Lower leg skin (tissue), 4 donors: ENCODE data around the gene POLR3A. TPM values are rescaled to one million over a fixed set of nuclear protein-coding genes. Genes with fewer than 3 reads are reported as not detected.

Source experiments
- DNase-seq, 2 donors: peaks; one replicate each; pipeline ENCODE4 v3.0.0-alpha.2; 2019; ENCODE audit warnings: low spot score in 2 of 2
- H3K4me3 ChIP-seq: fragments of 200-600 bp; sonication (generic); 2 replicates; pipeline ENCODE4 v1.5.1; 2017; ENCODE audit warnings: mild to moderate bottlenecking, low read depth; ENCODE audit not compliant: poor library complexity, severe bottlenecking
- POLR2A ChIP-seq, 2 donors: fragments of 450-650 bp; IDR thresholded peaks; one replicate each; pipeline ENCODE4 v1.6.1; 2016 to 2017; ENCODE audit warnings: antibody characterized with exemption in 2 of 2, mild to moderate bottlenecking in 1 of 2, moderate library complexity in 1 of 2
- WGBS, 2 donors: methylation state at CpG; one replicate each; pipeline ENCODE4 v1.1.5; 2018; 5-methylcytosine and 5-hydroxymethylcytosine counted together
- intact Hi-C: fragments of 100-400 bp; cut with DNase I; formaldehyde crosslinking; loops from one replicate; pipeline ENCODE4 v1.15.0; 2023; ENCODE audit warnings: low total_unique reads
- total RNA-seq, 4 donors: library from RNA; depleted of rRNA; stranded (reverse); fragments of >200 nt; gene quantifications; one replicate each; pipeline ENCODE4 v1.1.0, GENCODE V29; 2016
- TF ChIP-seq, protein P1 (sequence below), 3 donors: fragments of 450-650 bp; IDR thresholded peaks; one replicate each; pipeline ENCODE4 v1.5.1; 2016; ENCODE audit warnings: antibody characterized with exemption in 3 of 3, mild to moderate bottlenecking in 3 of 3, moderate library complexity in 2 of 3

The POLR3A gene
- total RNA-seq, 4 donors from 2014 or later = 8.7 to 11.1 (median 10.9) TPM

DNA sequence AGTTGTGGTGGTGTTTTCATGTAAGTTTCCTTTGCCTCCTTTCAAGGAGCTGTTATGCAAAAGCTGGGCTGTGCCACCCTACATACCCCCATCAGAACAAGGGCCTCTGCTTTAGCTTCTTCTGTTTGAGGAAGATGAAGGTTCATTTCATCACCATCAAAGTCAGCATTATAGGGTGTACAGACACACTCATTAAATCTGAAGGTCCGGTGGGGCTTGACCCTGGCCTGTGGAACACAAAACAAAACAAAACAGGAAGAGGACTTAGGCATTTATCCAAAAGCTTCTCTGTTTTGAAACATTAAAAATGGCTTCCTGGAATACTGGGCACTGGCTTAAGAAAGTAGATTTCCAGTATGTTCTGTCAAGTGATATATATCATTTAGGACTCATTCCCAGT, 15.8 kb downstream of the POLR3A start:
- H3K4me3 ChIP-seq = no peak overlapping the region
- 63 to 86% methylated on average over 1 of the region's 1 CpG for WGBS, 2 donors
- intact Hi-C loops = no loop called here
- no peak for DNase-seq
- no peak for TF ChIP-seq POLR2A (IDR thresholded peaks at IDR 0.05)
- TF ChIP-seq, protein P1, sequence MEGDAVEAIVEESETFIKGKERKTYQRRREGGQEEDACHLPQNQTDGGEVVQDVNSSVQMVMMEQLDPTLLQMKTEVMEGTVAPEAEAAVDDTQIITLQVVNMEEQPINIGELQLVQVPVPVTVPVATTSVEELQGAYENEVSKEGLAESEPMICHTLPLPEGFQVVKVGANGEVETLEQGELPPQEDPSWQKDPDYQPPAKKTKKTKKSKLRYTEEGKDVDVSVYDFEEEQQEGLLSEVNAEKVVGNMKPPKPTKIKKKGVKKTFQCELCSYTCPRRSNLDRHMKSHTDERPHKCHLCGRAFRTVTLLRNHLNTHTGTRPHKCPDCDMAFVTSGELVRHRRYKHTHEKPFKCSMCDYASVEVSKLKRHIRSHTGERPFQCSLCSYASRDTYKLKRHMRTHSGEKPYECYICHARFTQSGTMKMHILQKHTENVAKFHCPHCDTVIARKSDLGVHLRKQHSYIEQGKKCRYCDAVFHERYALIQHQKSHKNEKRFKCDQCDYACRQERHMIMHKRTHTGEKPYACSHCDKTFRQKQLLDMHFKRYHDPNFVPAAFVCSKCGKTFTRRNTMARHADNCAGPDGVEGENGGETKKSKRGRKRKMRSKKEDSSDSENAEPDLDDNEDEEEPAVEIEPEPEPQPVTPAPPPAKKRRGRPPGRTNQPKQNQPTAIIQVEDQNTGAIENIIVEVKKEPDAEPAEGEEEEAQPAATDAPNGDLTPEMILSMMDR (IDR thresholded peaks at IDR 0.05) = no peak

DNA sequence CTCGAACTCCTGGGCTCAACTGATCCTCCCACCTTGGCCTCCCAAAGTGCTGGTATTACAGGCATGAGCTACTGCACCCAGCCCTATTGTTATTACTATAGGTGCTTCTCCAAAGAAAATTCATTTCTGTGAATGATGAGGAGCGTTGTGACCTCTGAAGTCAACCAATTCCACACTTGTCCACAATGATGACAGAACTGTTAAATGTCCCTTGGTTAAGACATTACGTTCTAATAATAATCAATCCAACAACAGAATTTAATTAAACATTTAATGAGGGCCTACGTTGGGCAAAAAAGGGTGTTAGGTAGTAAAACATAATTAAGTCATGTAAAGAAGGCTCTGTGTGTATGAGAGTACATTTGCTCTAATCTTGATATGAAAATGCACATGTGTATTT, 18.2 kb downstream of the POLR3A start:
- H3K4me3 ChIP-seq = no peak overlapping the region
- intact Hi-C loops = no loop called here
- WGBS, 2 donors = 87 to 89% methylated on average over 4 of the region's 4 CpGs
- TF ChIP-seq, protein P1 (IDR thresholded peaks at IDR 0.05) = no peak
- no peak for TF ChIP-seq POLR2A (IDR thresholded peaks at IDR 0.05)
- DNase-seq = no peak

DNA sequence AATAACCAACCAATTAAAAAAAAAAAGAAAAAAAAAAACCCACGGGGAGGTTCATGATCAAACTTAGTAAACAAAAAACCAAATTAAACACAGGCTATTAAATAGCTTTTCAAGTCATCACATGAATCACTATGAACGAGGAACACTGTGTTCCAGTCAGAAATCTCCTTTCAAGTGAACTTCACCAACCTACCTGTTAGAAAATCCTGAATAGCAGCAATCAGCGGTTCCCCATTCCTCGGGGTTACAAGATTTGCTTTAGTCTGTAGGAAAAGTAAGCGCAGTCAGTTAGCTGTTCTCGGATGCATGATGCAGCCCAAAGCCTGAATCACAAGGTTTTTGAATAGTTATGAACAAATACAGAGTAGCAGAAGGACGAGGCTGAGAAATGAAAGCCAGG, 19.0 kb downstream of the POLR3A start:
- H3K4me3 ChIP-seq = no peak overlapping the region
- 87 to 88% methylated on average over 7 of the region's 7 CpGs for WGBS, 2 donors
- DNase-seq = no peak
- TF ChIP-seq, protein P1 (IDR thresholded peaks at IDR 0.05) = no peak
- TF ChIP-seq POLR2A (IDR thresholded peaks at IDR 0.05) = no peak
- intact Hi-C loops = no loop called here

DNA sequence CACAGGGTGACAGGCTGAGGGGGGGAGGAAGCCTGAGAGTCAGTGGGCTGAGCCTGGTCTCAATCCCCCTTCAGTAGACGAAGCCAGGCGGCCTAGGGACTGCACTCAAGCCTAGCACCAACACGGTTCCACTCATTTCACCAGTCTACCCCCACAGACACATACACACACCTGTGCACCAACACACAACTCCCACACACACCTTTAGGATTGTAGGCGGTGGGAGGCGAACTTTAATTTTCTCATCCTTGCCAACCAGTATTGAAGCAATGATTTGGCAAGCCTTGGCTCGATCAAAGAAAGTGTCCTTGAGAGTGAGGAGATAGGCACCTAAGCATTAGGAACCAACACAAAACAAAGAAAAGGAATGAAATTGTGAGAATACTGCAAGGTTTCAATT, 19.7 kb downstream of the POLR3A start:
- intact Hi-C loops = no loop called here
- WGBS, 2 donors = 91 to 96% methylated on average over 6 of the region's 6 CpGs
- no peak for TF ChIP-seq POLR2A (IDR thresholded peaks at IDR 0.05)
- TF ChIP-seq, protein P1 (IDR thresholded peaks at IDR 0.05) = no peak
- H3K4me3 ChIP-seq = no peak overlapping the region
- no peak for DNase-seq

DNA sequence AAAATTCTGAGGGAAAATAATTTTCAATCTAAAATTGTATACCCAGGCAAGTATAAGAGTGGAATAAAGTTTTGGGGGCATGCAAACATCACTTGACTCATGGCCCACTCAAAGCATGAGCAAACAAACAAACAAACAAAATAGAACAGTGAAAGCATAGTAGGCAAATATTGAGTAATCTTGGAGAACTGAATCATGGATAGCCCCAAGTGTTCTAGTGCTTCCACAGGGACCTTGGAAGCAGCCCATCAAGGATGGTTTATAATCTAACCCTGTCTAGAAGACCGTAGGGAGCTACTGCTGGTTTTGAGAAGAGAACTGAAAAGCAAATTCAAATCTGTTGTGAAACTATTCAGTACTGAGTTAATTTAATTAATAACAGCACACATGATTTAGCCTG, 22.1 kb downstream of the POLR3A start:
- DNase-seq = no peak
- no peak for TF ChIP-seq POLR2A (IDR thresholded peaks at IDR 0.05)
- TF ChIP-seq, protein P1 (IDR thresholded peaks at IDR 0.05) = no peak
- intact Hi-C loops = no loop called here
- H3K4me3 ChIP-seq = no peak overlapping the region
- 67 to 69% methylated on average over 1 of the region's 1 CpG for WGBS, 2 donors
